CD4-positive, alpha-beta T cell treated with Interleukin-6 at 100 ng/mL for 8 hours (primary cell): ENCODE results near the gene DMD.
"Not testable (repeated sequence)": the region's sequence is repeated elsewhere in the genome, so short reads cannot be mapped to it uniquely, and the experiment has no call there.

ENCODE experiments used
- DNase-seq: peaks from one replicate; pipeline ENCODE4 v3.0.0-alpha.2; 2020; ENCODE audit warnings: mixed read lengths, low spot score

Gene DMD

DNA sequence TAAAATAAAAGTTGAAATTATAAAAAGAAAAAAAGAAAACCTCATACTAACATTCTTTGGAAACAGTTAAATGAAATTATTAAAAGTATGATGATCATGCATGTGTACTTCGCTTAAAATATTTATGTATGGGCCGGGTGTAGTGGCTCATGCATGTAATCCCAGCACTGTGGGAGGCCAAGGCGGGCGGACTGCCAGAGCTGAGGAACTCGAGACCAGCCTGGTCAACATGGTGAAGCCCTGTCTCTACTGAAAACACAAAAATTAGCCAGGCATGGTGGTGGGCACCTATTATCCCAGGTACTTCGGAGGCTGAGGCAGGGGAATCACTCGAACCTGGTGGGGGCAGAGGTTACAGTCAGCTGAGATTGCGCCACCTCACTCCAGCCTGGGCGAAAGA lies 1187.3 kb downstream of the DMD start:
- no peak for DNase-seq

DNA sequence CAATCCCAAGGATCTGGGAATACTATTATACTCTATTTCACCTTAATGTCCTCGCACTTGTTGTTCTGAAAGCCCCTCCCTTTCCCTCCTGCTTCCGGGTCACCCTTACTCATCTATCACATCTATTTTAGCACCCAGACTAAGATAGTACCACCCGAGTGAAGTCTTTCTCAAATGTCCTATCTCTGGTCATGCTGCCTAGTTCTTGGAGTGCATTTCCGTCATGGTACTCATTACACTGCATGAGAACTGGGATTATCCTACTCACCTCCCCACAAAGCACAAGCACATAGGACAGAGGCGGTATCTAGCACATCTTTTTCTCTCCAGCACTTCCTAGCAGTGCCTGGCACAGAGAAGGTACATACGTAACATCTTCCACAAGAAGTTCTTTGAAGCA lies 1195.2 kb downstream of the DMD start:
- no peak for DNase-seq

DNA sequence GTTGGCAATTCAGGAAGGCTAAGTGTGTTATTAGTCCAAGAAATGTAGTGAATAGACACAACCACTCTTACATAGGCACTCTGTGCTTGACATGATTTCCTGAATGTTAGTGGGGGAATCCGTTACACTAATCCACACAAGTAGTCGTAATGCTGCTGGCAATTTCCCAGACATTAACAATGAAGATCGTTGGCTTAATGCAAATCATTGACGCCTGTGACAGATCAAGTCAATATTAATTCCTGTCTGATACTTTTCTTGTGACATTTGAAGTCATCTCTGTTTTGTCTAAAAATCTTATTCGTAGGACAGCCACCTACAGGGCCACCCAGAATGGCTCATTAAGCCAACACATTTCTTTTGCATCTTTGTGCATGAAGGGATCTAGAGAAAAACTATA lies 1200.4 kb downstream of the DMD start:
- no peak for DNase-seq

DNA sequence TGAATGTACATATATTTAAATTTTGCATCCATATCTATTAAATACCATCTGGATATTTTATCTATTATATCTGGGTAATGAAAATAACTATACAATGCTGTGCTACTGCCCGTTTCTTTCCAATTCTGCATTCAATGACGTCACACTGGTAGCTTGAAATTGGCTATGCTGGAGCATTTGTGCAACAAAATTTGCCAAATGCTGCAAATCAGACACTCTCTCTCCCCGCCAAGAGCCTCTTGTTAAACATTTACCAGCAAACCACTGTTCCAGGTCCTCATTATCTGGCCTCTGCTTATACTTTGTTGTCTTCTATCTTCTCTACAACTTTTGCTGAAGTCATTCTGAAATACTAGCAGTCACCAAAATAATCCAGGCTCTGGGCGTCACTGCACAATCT lies 1201.1 kb downstream of the DMD start:
- no peak for DNase-seq

DNA sequence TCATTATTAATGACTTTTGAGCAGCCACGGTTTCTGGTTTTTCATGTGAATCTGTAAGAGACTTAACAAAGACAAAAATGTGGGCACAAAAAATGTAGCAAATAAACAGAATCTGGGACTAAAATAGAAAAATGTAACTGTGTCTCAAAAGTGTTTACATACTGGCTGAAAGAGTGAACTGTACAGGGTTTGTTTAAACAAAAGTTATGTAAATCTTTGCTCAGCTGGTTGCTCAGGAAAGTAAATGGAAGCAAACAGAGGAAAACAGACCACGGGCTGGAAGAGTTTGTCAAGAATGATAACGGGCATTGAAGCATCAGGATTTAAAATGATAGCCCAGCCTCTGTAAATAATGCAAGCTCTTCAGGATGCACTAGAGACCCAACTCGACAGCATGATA lies 1217.7 kb downstream of the DMD start:
- no peak for DNase-seq

DNA sequence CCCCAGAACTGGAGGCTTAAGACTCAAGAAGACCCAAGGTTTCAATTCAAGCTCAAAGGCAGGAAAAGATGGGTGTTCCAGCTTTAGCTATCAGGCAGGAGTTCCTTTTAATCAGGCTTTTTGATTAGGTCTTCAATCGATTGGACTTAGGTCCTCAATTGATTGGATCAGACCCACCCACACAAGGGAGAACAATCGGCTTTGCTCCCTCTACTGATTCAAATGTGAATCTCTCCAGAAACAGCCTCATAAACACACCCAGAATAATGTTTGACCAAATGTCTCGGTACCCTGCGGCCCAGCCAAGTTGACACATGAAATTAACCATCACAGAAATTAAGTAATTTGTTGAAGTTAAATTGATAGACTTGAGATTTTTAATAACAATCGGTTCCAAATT lies 1222.4 kb downstream of the DMD start:
- no peak for DNase-seq

DNA sequence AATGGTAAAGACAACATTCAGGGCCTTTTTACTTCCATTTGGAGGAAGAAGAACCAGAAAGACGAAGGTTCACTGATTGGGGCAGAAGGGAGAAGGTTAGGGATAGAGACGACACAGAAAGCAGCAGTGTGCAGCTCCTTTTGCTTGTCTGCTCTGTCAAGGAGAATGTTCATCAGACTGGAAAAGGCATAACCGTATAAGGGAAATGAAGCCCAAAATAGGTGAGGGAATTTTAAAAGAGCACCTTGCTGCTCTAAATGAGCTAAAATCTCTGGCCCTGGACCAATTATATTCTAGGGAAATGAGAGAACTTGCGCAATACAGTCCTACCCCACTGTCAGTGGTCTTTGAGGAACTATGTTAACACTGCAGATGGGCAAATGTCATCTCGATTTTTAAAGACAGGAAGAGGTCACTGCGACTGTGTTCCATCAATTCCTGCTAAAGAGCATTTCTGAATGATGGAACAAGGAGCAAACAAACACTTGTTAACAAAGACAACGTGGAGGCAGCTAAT lies 1229.7 kb downstream of the DMD start:
- DNase-seq, result no peak

DNA sequence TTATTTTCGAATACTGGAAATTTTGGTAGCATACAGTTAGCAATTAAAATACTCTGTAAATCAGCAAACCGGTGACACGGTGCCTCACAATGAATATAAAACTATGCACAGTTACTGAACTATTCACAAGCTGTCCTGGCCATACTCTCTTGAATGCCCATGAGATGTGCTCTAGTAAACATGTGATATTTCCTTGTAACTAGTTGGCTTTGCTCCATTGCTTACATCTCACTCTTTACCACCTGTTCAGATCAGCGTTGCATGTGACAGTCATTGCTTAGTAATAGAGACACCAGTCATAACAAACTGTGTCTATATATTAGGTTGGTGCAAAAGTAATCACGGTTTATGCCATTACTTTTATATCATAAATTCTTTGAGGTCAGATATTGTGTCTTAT lies 1241.6 kb downstream of the DMD start:
- no peak for DNase-seq

DNA sequence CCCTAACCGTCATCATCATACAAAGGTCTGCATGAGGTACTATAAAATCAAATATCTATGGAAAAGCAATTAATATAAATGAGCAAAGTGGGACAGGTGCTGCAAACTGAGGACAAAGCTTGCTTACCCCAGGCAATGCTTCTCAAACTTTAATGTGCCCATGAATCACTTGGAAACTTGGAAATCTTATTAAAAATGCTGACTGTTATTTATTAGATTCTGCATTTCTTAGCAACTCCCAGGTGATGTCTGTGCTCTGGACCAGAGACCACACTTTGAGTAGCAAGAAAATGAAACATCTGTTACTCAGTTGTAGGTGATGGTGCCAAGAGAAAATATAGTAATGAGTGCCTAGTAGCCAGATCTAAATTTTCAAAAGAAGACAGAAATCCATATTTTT lies 1249.1 kb downstream of the DMD start:
- no peak for DNase-seq

DNA sequence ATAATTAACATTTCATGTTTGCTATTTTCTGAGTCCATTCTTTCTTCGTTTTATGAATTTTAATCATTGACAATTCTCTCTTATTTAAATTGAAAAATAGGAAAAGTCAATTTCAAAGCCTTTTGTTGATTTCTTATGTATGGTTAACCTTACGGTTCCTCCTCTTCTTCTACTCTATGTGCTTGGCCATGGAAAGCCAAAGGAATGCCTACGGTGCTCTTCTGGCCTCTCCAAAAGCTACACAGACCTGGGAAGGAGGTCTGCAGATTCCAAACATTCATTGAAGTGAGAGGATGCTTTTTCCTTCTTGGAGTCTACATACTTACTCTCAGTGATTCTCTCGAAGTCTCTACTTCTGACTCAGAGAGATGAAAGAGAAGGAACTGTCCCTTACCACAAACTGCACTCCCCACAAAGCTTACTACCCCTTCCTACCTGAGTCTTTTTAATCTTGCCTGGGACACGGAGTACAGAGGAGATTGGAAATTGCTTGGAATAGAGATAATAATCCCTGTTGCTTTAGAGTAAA lies 1276.4 kb downstream of the DMD start:
- no peak for DNase-seq

DNA sequence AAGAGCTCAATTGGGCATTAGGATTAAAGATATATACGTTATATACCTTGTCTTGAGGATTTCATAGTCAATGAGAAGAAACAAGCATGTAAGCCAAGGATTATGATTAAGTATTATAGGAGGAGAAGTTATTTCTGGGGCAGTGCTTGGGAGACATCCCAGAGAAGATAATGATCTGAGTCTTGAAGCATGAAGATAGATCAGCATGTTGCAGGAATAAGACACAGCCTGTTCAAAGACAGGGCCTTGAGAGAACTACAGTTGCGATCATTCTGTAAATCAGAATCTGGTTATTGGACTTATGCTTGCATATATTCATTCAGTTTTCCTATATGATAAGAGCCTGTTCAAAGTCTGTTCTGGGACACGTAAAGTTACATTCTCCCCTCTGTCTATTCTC lies 1277.3 kb downstream of the DMD start:
- DNase-seq, result no peak

DNA sequence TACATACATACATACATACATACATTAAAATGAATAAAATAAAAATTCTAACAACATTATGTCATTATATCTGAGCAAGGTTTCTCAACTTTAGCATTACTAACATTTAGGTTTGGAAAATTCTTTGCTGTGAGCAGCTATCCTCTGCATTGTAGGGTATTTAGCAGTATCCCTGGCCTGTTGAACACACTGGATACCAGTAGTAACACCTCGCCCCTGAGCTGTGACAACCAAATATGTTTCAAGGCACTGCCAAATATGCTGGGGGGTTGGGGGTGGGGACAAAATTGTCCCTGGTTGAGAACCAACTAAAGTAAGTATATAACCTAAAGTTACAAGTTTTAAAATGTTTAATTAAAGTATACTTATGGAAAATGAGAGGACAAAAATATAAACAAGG lies 1278.6 kb downstream of the DMD start:
- DNase-seq, result no peak

DNA sequence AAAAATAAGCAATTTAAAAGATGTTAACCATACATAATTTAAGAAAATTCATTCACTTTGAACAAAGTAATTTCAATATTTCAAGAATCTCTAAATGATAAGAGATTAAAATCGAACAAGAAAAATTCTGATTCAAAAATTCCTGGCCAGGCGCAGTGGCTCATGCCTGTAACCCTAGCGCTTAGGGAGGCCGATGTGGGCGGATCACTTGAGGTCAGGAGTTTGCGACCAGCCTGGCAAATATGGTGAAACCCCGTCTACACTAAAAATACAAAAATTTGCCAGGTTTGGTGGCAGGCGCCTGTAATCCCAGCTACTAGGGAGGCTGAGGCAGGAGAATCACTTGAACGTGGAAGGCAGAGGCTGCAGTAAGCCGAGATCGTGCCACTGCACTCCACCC lies 1279.0 kb downstream of the DMD start:
- DNase-seq, result not testable (repeated sequence)

DNA sequence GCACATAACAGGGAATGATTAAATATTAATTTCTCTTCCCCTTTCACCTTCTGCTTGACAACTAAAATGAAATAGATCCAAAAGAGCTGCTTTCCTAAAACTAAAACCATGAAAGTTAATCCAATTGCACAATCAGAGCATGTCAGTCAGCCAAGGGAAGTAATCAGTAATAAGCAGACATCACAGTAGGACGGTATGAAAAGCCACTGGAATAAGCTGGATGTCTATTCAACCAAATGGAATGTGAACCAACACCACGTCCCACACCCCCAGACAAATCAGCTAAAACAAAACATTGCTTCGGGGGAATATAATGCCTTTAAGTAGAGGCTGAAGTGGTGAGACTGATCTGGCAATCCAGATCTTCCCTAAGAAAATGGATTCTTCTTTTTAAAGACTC lies 1280.1 kb downstream of the DMD start:
- no peak for DNase-seq

DNA sequence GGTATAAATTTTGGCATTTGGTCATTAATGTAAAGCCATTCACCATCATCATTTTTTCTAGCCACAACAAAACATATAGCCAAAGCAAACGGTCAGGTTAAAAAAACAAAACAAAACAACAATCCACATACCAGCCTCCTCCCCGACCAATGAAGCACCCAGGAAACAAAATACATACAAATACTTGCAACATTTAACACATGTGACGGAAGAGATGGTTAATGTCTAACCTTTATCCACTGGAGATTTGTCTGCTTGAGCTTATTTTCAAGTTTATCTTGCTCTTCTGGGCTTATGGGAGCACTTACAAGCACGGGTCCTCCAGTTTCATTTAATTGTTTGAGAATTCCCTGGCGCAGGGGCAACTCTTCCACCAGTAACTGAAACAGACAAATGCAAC lies 1282.0 kb downstream of the DMD start:
- no peak for DNase-seq

DNA sequence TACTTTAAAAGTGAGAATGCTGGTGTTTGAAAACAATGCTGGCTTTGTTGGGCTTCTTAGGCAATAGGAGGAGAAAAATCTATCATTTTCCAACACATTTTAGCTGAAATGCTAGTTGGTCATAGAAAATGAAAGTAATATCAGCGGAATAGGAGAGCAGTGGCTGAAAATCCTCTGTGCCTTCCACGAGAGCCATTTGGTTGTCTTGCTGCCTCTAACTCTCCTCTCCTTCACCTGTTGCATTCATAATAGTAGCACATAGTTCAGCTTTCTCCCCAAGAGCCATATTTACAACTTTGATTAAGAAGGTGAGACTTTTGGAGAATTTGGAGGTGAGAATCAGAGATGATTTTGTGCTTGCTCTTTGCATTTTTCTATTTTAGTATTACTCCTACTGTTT lies 1290.1 kb downstream of the DMD start:
- no peak for DNase-seq

DNA sequence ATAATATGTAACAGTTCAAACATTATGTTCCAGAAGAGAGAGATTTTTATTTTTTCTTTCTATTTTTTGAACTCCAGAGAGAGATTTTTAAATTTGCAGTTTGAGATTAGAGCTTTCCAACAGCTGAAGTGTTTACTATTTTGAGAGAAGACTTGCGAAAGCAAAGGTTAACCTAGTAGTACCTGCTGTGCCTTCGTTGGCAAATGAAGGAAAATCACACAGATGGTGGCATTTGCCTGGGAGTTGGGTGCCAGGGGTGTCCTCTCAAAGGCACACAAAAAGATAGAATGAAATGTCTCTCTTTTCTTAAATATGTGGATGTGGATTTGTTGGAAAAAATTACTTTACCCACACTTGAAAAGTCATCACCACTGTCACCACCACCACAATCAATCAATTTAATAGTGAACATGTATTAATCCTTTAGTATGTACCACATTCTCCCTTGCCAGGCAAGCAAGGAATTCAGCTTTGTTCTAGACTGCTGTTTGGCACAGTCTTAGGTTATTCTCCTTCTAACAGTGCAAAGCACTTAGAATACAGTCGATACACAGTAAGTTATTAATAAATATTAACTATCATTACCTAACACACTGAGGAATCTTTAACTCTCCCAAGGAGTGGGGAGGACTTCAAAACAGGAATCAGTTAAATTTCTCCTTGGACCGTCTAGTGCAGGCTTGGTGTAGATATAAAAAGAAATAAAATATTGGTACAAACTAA lies 1301.3 kb downstream of the DMD start:
- no peak for DNase-seq

DNA sequence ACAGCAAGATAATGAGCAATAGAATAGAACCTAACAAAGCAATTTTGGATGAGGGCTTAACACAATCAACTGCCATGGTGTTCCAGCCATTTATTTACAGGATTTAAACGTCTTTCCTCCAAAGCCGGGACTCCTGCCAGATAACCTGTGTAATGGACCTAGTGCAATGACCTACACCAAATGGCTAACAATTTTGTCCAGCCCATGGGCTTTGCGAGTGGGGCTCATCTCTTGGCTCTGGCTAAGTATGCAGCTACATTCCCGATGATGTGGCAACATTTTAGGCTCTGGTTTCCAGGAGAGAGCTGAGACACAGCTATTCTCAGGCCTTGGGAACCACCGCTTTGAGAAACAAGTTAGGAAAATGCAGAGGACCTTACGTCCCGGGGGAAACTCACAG lies 1317.2 kb downstream of the DMD start:
- DNase-seq, result no peak

DNA sequence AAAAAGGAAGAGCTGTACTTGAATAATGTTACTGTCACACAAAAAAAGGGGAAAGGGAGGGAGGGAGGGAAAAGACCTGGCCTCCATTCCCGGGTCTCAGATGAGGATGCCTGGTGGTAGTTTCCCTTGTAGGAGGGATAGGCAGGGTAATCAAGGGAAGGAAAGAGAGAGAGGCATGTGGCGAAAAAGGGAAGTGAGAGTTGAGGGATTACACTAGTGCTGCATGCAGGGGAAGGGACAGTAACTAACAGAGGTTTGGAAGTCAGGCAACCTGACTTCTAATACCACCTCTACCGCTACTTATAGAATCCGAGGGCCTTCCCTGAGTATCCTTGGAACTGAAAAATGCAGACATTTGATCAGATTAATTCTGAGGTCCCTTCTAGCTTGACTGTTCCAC lies 1317.8 kb downstream of the DMD start:
- no peak for DNase-seq

DNA sequence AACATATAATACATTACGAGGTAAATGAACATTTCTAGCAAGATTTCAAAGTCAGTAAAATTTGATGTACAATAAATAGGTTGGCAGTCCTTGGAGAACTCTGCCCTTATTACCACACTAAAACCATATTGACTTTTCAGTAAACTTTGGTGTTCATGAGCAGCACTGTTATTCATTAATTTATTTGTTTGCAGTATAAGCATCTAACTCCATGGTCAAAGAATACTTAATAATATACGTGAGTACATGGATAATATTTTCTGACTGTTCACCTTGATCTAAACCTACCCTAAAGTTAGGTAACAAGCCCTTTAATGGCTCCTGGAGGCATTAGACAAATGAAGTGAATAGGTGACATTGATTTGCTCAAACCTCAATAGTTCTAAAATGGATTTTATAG lies 1322.3 kb downstream of the DMD start:
- DNase-seq, result no peak

DNA sequence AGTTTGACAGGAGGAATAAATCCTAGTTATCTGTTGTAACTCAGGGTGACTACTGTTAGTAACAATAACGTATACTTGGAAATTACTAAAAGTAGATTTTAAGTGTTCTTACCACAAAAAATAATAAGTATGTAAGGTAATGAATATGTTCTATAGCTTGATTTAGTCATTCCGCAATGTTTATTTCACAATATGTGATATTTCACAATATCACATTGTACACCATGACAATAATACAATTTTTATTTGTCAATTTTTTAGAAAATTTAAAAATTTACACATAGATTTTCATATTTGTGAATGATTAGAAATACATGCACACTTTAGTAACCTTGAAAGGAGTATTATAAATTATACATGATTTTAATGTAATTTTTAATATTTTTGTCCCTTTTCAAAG lies 1326.8 kb downstream of the DMD start:
- no peak for DNase-seq

DNA sequence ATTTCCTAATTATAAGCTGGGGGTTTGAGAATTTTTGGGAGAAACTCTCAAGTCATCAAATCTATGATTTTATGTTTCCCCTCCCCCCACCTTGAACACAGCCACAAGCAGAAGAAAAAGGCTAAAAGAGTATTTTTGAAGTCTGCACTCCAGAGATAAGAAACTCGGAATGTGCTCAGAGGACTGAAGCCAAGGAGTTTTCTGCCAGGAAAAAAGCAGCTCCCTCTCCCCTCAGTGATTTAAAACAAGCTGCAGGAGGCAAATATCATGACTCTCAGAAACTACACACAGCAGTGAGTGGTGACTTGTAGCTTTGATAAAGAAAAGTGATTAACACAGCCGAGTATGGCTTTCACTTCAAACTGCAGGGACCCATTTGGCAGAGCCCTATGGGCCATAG lies 1339.3 kb downstream of the DMD start:
- DNase-seq, result no peak

DNA sequence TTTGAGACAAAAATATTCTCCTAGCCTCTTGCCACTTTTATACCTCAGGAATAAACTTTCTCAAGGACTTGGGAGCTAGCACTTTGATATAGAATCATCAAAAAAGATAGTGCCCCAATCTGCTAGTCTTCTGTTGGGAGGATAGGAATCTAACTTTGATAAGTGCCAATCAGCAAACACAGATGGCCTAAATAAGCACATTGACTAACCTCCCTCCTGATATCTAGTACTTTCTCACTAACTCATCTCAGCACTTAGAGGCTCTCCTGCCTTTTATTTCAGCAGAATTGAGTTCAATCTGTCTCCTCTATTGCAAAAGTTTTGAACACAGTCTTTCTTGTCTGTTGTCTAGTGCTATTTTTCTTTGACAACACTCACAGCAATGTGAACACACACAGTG lies 1341.1 kb downstream of the DMD start:
- DNase-seq, result no peak

DNA sequence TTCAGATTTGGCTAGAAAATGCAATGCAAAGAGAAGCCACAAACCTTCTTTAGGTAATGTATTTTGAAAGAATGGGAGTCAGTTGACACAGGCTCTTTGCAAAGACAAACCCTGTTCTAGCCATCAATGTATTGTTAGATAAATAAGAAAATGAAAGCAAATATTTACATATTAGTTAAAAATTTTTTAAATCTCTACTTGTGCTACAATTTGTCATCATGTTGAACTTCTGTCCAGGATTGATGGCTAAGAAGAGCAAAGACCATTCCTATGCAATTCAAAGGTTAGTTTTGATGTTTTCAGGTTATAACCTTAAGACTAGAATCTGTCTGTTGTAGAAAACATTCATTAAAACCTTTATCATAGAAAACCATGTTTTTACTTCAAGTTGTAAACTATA lies 1350.7 kb downstream of the DMD start:
- DNase-seq, result no peak
